Loucy (cell line): Measurements from ENCODE around the gene AKR7A2.

ENCODE experiments used
- EZH2phosphoT487 ChIP-seq: fragments of 200-600 bp; IDR thresholded peaks from 2 replicates; pipeline ENCODE4 v1.6.1; 2018; ENCODE audit warnings: antibody characterized with exemption, mild to moderate bottlenecking, moderate library complexity, borderline replicate concordance
- TF ChIP-seq, protein P1 (sequence below): fragments of 200-600 bp; sonication (generic); conservative IDR thresholded peaks from 2 replicates; pipeline ENCODE4 v1.5.1; 2014; ENCODE audit warnings: mild to moderate bottlenecking, antibody characterized with exemption, low read length

DNA sequence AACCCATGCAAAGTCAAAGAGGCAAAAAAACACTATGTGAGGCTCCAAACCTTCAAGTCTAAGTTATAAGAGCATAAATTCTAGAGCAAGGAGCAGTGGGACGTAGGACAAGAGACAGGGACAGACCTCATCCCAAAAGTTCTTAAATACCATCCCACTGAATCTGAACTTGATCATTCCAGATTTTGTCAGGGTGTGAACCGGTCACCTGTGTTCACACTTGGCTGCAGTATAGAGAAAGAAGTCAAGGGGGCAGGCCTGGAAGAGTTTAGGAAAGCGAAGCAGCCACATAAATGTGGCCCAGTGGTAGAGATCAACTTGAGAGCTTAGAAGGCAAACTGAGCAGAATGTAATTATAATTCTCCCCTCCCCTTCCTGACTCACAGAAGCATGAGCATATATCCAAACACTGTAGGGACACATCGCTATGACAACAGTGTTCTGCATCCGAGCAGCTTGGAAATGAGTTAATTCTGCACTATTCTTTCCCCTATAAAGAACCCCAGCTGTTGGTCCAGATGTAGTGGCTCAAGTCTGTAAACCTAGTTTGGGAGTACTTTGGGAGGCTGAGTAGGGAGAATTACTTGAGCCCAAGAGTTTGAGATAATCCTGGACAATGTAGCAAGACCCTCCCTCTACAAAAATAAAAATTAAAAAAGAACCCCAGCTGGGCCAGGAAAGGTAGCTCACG, 2.7 kb downstream of the AKR7A2 start:
- TF ChIP-seq, protein P1, sequence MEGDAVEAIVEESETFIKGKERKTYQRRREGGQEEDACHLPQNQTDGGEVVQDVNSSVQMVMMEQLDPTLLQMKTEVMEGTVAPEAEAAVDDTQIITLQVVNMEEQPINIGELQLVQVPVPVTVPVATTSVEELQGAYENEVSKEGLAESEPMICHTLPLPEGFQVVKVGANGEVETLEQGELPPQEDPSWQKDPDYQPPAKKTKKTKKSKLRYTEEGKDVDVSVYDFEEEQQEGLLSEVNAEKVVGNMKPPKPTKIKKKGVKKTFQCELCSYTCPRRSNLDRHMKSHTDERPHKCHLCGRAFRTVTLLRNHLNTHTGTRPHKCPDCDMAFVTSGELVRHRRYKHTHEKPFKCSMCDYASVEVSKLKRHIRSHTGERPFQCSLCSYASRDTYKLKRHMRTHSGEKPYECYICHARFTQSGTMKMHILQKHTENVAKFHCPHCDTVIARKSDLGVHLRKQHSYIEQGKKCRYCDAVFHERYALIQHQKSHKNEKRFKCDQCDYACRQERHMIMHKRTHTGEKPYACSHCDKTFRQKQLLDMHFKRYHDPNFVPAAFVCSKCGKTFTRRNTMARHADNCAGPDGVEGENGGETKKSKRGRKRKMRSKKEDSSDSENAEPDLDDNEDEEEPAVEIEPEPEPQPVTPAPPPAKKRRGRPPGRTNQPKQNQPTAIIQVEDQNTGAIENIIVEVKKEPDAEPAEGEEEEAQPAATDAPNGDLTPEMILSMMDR: no peak
- TF ChIP-seq EZH2phosphoT487: no peak
